HG03175 (cell line): ENCODE results near the gene CEP57L1.
"Not testable (repeated sequence)": the region's sequence is repeated elsewhere in the genome, so short reads cannot be mapped to it uniquely, and the experiment has no call there.

ENCODE experiments used
- ATAC-seq: cut with Tn5 transposase; IDR thresholded peaks from one replicate; pipeline ENCODE4 v1.9.1; 2021; ENCODE audit warnings: mild to moderate bottlenecking, moderate library complexity; ENCODE audit not compliant: unreplicated experiment

CEP57L1 gene

DNA sequence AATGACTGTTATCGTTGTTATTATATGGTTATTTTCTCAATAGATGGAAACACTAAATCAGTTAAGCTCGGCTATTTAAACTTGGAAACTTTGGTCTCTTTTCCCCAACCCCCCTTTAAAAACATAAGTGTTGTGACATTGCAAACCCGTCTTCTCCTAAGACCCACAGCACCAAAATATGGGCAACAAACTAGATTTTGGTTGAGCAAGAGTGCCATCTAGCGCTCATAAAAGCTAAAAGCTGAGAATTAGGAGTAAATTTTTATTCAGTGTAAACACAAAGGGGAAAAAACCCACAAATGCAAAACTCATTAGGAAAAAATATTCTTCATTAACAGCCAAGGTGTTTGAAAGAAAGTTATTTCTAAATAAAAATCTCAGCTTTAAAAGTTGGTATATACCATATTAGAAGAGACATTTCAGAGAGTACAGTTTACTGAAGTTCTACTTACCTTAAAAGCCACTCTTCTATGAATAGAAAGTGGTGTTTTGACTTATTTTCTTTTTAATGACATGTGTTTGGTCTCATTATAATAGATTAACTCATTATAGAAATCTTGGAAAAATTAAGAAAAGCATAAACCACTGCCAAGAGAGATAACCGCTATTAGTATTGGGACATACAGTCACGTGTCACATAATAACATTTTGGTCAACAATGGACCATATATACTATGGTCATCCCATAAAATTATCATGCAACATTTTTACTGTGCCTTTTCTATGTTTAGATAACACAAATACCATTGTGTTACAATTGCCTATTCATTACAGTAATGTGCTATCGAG, 21.8 kb upstream of the CEP57L1 start:
- ATAC-seq, result no peak

- ATAC-seq, result no peak
These were observed 21.2 kb upstream of the CEP57L1 start for GRCh38 chr6:109074133-109074415.

GRCh38 chr6:109075934-109076333, 19.4 kb upstream of the CEP57L1 start:
- no peak for ATAC-seq

DNA sequence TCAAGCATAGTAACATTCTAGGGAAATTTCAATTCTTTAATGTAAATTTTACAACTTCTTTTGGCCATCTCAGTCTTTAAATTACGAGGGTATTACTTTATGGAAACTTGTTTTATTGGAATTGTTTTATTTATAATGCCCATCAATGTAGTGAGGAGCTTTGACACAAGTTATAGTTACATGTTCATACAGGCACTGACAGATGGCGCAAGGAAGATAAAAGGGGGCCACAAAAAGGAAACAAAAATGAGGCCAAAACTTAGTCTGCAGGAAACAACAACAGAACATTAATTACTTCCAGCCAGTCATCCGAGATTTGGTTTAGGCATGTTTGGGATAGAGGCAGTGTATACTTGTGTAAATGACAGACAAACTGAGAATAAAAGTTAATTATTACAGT, 18.9 kb upstream of the CEP57L1 start:
- ATAC-seq, result no peak

- ATAC-seq, result no peak
These were observed 15.3 kb upstream of the CEP57L1 start for GRCh38 chr6:109079981-109080380.

GRCh38 chr6:109081026-109081425, 14.3 kb upstream of the CEP57L1 start:
- no peak for ATAC-seq

- ATAC-seq, result no peak
These were observed 13.7 kb upstream of the CEP57L1 start for GRCh38 chr6:109081516-109082187.

- ATAC-seq, result no peak
These were observed 13.1 kb upstream of the CEP57L1 start for GRCh38 chr6:109082188-109082577.

DNA sequence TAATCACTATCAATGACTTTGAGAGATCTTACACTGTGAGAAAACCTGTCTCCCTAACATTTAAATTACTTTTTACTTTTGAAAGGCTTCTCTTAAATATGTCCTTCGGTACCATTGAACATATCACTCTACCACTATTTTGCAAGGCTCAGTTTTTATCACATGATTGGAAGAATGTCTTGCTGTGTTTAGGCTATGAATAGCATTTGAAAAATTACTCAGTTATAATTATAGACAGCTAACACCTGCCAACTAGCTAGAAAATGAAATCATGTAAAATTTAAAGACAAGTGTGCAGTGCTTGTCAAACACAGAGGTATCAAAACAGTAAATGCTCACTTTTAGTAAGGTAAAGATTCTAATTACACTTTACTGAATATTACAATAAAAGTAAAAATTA, 11.7 kb upstream of the CEP57L1 start:
- no peak for ATAC-seq

DNA sequence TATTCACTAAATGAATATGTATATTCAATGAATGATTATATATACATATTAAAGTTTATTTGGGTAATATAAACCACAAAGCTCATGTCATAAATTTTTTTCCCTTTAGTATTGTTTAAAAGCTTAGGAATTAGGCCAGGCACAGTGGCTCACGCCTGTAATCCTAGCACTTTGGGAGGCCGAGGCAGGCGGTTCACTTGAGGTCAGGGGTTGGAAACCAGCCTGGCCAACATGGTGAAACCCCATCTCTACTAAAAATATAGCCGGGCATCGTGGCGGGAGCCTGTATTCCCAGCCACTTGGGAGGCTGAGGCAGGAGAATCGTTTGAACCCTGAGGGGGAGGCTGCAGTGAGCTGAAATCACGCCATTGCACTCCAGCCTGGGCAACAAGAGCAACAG, 11.2 kb upstream of the CEP57L1 start:
- ATAC-seq, result not testable (repeated sequence)

- ATAC-seq, result no peak
These were observed 7.5 kb upstream of the CEP57L1 start for GRCh38 chr6:109087661-109088264.

GRCh38 chr6:109088995-109089394, 6.3 kb upstream of the CEP57L1 start:
- no peak for ATAC-seq

- no peak for ATAC-seq
These were observed 3.8 kb upstream of the CEP57L1 start for GRCh38 chr6:109091314-109092024.

DNA sequence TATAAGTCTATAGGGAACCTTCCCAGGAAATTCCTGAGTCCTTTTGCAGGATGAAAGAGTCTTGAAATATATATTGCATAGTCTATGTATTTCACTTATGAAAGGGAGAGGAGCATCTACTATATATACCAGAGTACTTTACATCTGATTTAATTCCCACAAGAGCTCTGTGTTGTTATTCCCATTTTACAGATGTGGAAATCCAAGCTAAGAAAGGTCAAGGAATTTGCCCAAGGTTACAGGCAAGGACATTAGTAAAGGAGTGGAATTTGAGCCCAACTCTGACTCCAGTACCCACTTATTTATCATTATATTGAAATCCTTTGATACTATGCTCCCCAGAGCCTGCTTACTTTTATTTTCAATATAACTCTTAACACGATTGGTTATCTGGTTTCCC, 3.2 kb upstream of the CEP57L1 start:
- ATAC-seq, result no peak

- ATAC-seq, result no peak
These were observed 1.4 kb upstream of the CEP57L1 start for GRCh38 chr6:109093732-109094415.

GRCh38 chr6:109094416-109095035, 781 bp upstream of the CEP57L1 start, which contains the start of gene SESN1:
SESN1 (minus strand) TSS chr6:109094846; CDS start chr6:109094073, 773 bp downstream.
- peak; percentile 67 for ATAC-seq

DNA sequence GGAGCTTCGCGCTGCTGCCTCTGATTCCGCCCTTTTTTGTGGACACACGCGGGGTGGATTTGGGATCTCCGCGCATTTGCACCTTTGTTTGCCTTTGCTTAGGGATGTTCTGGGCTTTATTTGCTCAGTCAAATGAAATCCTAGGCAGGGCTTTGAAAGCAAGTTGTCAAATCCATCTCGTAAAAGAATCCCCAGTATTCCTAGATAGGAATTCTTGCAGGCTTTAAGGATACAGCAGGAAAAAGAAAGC, 453 bp downstream of the CEP57L1 start:
- ATAC-seq, result no peak

- no peak for ATAC-seq
These were observed 901 bp downstream of the CEP57L1 start for GRCh38 chr6:109096208-109096607.

DNA sequence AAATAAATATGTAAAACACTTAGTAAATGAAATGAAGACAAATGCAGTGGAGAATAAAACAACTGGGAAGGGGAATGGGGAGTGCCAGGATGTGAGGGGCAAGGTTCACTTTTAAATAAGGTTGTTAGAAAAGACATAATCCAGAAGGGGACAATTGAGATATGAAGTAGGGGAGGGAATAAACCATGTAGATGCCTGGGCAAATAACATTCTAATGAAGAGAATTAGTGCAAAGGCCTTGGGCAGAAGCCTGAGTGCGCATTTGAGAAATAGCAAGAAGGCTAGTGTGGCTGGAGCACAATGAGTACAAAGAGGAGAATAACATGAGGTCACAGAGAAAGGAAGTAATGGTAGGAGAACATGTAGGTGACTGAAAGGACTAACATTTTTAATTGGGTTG, 2.4 kb downstream of the CEP57L1 start:
- no peak for ATAC-seq

- ATAC-seq, result no peak
These were observed 7.5 kb downstream of the CEP57L1 start for GRCh38 chr6:109102762-109103161.

DNA sequence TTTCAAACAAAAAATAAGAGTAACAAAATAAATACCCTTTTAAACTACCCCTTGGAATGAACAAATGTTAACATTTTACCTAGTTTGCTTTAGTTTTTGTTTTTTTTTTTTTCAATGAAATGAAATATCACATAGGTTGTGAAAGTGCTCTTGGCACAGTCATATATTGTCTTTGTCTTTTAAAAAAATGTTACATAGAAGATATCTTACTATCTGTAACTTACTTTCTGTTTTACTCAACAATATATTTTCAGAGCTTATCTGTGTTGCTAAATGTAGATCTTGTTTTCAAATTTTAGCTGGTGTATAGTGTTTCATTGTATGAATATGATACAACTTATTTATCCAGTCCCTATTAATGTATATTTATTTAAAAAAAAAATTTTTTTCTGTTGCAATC, 8.6 kb downstream of the CEP57L1 start:
- no peak for ATAC-seq
